ENCODE measurements around the gene PPP1R11.

DNA sequence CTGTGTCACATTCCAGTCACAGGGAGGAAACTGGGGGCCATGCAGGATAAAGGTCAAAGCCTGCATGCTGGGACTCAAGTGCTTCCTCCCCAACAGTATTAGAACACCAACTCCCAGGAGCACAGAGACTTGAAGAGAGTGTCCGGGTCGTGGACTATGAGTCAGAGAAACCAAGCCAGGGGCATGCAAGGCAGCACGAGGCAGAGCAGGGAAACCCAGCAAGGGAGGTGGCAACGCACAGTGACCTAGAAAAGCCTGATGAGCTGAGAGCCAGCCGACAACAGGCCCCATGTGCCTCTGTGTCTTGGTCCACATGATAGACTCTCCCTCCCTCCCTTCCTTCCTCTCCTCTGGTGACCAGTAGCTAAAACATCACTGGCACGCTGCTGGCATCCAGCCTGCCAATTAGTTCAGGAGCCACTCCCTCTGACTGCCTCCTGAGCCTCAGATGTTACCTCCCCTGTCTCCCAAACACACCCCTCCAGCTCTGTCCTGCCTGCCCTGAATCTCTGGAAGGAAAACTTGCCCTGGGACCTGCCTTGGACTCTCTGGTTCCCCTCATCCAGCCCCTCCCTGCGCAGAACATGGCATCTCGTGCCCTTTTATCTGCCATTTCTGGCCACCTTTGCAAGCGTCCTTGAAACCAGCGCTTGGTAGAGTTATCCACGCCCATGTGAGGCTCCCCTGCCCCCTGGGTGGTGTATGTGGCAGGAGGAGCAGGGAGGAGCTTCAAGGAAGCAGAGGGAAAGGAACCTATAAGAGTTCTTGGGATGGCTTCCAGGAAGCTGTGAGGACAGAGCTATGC is 24.8 kb downstream of the PPP1R11 start:
- no peak for TF ChIP-seq TCF3 (CRISPR knock-in tag; IDR thresholded peaks at IDR 0.05)
- TF ChIP-seq, protein P1, sequence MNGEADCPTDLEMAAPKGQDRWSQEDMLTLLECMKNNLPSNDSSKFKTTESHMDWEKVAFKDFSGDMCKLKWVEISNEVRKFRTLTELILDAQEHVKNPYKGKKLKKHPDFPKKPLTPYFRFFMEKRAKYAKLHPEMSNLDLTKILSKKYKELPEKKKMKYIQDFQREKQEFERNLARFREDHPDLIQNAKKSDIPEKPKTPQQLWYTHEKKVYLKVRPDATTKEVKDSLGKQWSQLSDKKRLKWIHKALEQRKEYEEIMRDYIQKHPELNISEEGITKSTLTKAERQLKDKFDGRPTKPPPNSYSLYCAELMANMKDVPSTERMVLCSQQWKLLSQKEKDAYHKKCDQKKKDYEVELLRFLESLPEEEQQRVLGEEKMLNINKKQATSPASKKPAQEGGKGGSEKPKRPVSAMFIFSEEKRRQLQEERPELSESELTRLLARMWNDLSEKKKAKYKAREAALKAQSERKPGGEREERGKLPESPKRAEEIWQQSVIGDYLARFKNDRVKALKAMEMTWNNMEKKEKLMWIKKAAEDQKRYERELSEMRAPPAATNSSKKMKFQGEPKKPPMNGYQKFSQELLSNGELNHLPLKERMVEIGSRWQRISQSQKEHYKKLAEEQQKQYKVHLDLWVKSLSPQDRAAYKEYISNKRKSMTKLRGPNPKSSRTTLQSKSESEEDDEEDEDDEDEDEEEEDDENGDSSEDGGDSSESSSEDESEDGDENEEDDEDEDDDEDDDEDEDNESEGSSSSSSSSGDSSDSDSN (IDR thresholded peaks at IDR 0.05; ENCODE audit: borderline replicate concordance in 1 of 2, low read depth in 2 of 2, low read length in 2 of 2): no peak
- TF ChIP-seq, protein P2, sequence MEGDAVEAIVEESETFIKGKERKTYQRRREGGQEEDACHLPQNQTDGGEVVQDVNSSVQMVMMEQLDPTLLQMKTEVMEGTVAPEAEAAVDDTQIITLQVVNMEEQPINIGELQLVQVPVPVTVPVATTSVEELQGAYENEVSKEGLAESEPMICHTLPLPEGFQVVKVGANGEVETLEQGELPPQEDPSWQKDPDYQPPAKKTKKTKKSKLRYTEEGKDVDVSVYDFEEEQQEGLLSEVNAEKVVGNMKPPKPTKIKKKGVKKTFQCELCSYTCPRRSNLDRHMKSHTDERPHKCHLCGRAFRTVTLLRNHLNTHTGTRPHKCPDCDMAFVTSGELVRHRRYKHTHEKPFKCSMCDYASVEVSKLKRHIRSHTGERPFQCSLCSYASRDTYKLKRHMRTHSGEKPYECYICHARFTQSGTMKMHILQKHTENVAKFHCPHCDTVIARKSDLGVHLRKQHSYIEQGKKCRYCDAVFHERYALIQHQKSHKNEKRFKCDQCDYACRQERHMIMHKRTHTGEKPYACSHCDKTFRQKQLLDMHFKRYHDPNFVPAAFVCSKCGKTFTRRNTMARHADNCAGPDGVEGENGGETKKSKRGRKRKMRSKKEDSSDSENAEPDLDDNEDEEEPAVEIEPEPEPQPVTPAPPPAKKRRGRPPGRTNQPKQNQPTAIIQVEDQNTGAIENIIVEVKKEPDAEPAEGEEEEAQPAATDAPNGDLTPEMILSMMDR (IDR thresholded peaks at IDR 0.05 in 2 of 3, conservative IDR thresholded peaks at IDR 0.05 in 1 of 3; ENCODE audit: insufficient read depth in 2 of 3, low read depth in 1 of 3, low read length in 3 of 3): no peak
- no peak for TF ChIP-seq SIN3B (IDR thresholded peaks at IDR 0.05; ENCODE audit: low read depth)
- no peak for TF ChIP-seq TAF7 (tag; IDR thresholded peaks at IDR 0.05)
- TF ChIP-seq MYBL2 (IDR thresholded peaks at IDR 0.05; ENCODE audit: low read depth): no peak
- no peak for TF ChIP-seq MYBL2 (CRISPR knock-in tag; IDR thresholded peaks at IDR 0.05; ENCODE audit: borderline replicate concordance)
- TF ChIP-seq POLR3G (IDR thresholded peaks at IDR 0.05; ENCODE audit: extremely low read depth, insufficient read length, insufficient replicate concordance): no peak
- TF ChIP-seq BACH1 (tag; IDR thresholded peaks at IDR 0.05): no peak
- no peak for TF ChIP-seq ZNF121 (CRISPR knock-in tag; conservative IDR thresholded peaks at IDR 0.05)
